Activated naive CD4-positive, alpha-beta T cell treated with anti-CD3 and anti-CD28 coated beads, Interleukin-2, amount 50 U/mL, for 72 hours (primary cell): ENCODE measurements around the gene C5orf46. TPM values are rescaled to one million over a fixed set of nuclear protein-coding genes. Genes with fewer than 3 reads are reported as not detected.
"Not testable (repeated sequence)": the region's sequence is repeated elsewhere in the genome, so short reads cannot be mapped to it uniquely, and the experiment has no call there.

ENCODE experiments used
- ATAC-seq, 2 donors: fragments of 150-1000 bp; cut with Tn5 transposase; 2 replicates each; pipeline ENCODE4 v1.10.0; 2021; ENCODE audit warnings: mild to moderate bottlenecking in 2 of 2, moderate library complexity in 2 of 2
- DNase-seq, 2 donors: peaks; one replicate each; pipeline ENCODE4 v3.0.0; 2021 to 2022; ENCODE audit warnings: low spot score in 2 of 2
- H3K27ac Mint-ChIP-seq, 2 donors: one replicate each; pipeline ENCODE4 v1.8.0; 2022; ENCODE audit warnings: mild to moderate bottlenecking in 2 of 2, mixed read lengths in 2 of 2
- H3K36me3 Mint-ChIP-seq, 2 donors: one replicate each; pipeline ENCODE4 v1.8.0; 2022; ENCODE audit warnings: mixed read lengths in 2 of 2
- H3K9me3 Mint-ChIP-seq, 2 donors: one replicate each; pipeline ENCODE4 v1.8.0; 2022; ENCODE audit warnings: mixed read lengths in 2 of 2
- total RNA-seq, 2 donors: library from RNA; stranded (reverse); gene quantifications; one replicate each; pipeline ENCODE4 v1.2.3, GENCODE V29; 2022

C5orf46 gene
- total RNA-seq, 2 donors from 2014 or later = not detected

GRCh38 chr5:147874118-147874875, 32.0 kb downstream of the C5orf46 start:
- ATAC-seq, H3K9me3 Mint-ChIP-seq, DNase-seq, H3K36me3 Mint-ChIP-seq, H3K27ac Mint-ChIP-seq: not testable (repeated sequence)

GRCh38 chr5:147872744-147873435, 33.4 kb downstream of the C5orf46 start:
- H3K9me3 Mint-ChIP-seq, ATAC-seq: not testable (repeated sequence)

DNA sequence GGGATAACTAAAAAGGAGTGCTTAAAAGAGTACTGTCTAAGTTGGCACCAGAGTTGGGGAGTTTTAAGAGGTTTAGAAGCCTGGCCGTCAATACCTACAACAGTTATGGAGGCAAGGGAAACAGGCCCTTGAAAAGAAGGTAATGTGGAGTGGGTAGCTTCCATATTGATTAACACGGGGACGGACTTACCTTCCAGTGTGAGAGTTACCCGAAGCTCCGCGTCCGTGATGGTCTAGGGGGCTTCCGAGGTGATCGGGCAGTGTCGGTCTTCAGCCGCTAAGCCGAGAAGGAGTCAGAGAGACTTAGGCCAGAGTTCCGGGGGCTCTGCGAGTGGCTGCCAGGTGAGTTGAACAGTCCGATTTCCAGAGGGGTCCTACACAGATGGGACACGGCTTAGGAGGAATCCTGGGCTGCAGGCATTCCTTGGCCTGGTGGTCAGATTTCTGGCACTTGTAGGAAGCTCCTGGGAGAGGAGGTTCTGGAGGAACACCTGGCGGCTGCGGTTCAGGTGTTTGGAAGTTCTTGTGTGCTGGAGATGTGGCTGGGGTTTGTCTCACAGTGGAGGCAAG, 34.3 kb downstream of the C5orf46 start:
- not testable (repeated sequence) for H3K27ac Mint-ChIP-seq, DNase-seq

More at GRCh38 chr5:147872744-147873435, 33.4 kb downstream of the C5orf46 start:
- not testable (repeated sequence) for DNase-seq, H3K27ac Mint-ChIP-seq, H3K36me3 Mint-ChIP-seq

GRCh38 chr5:147869892-147870291, 36.4 kb downstream of the C5orf46 start:
- not testable (repeated sequence) for H3K36me3 Mint-ChIP-seq, H3K27ac Mint-ChIP-seq, H3K9me3 Mint-ChIP-seq, ATAC-seq, DNase-seq

More for the DNA sequence above, 34.3 kb downstream of the C5orf46 start:
- H3K9me3 Mint-ChIP-seq, ATAC-seq, H3K36me3 Mint-ChIP-seq: not testable (repeated sequence)

GRCh38 chr5:147869112-147869511, 37.2 kb downstream of the C5orf46 start:
- ATAC-seq (no peak), DNase-seq (no peak)
- no peaks in the 10 kb centered on the region for H3K36me3 Mint-ChIP-seq
- no peak overlapping the region for H3K27ac Mint-ChIP-seq
- peaks cover 0 to 6% of the 10 kb centered on the region in 2 donors for H3K9me3 Mint-ChIP-seq

- no peak for ATAC-seq
- H3K36me3 Mint-ChIP-seq = no peaks in the 10 kb centered on the region
These were observed 42.7 kb downstream of the C5orf46 start for GRCh38 chr5:147863454-147864158.

GRCh38 chr5:147860641-147861025, 45.7 kb downstream of the C5orf46 start:
- no peak for DNase-seq
- H3K36me3 Mint-ChIP-seq = no peaks in the 10 kb centered on the region
- ATAC-seq = no peak

More at GRCh38 chr5:147863454-147864158, 42.7 kb downstream of the C5orf46 start:
- no peak for DNase-seq
- H3K27ac Mint-ChIP-seq = no peak overlapping the region
- peaks cover 0 to 6% of the 10 kb centered on the region in 2 donors for H3K9me3 Mint-ChIP-seq

DNA sequence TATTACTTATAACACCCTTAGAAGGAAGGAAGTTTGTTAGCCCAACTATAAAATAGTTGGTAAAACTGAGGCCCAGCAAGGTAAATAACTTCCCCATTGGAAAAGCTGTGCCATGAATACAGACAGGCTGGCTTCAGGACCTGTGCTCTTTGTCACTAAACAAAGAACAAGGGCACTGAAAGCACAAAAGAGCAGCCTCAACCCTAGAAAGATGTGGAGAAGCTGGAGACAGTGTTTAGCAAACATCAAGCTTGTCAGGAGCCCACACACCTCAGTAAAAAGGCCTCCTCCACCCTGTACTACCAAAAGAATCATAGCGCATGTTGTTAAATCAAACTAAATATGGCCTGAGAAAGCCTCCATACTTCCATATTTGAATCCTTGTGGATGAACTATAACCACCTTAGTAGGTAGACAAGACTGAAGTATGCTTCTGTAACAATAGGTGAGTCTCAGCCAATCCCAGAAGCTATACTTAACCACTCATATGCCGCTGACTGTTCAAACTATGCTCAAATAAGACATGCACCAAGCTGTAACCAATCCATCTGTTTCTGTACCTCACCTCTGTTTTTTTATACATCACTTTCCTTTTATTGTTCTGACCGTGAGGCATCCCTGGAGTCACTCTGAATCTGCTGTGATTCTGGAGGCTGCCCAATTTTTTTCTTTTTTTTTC, 46.2 kb downstream of the C5orf46 start:
- no peaks in the 10 kb centered on the region for H3K9me3 Mint-ChIP-seq
- ATAC-seq = no peak
- no peaks in the 10 kb centered on the region for H3K36me3 Mint-ChIP-seq
- DNase-seq = no peak
- H3K27ac Mint-ChIP-seq = no peak overlapping the region

More at GRCh38 chr5:147860641-147861025, 45.7 kb downstream of the C5orf46 start:
- Mint-ChIP-seq H3K27ac (no peak overlapping the region), H3K9me3 (no peaks in the 10 kb centered on the region)

- no peaks in the 10 kb centered on the region for H3K36me3 Mint-ChIP-seq
- no peak overlapping the region for H3K27ac Mint-ChIP-seq
- H3K9me3 Mint-ChIP-seq = no peaks in the 10 kb centered on the region
- DNase-seq (no peak), ATAC-seq (no peak)
These were observed 47.8 kb downstream of the C5orf46 start for GRCh38 chr5:147858565-147858964.

DNA sequence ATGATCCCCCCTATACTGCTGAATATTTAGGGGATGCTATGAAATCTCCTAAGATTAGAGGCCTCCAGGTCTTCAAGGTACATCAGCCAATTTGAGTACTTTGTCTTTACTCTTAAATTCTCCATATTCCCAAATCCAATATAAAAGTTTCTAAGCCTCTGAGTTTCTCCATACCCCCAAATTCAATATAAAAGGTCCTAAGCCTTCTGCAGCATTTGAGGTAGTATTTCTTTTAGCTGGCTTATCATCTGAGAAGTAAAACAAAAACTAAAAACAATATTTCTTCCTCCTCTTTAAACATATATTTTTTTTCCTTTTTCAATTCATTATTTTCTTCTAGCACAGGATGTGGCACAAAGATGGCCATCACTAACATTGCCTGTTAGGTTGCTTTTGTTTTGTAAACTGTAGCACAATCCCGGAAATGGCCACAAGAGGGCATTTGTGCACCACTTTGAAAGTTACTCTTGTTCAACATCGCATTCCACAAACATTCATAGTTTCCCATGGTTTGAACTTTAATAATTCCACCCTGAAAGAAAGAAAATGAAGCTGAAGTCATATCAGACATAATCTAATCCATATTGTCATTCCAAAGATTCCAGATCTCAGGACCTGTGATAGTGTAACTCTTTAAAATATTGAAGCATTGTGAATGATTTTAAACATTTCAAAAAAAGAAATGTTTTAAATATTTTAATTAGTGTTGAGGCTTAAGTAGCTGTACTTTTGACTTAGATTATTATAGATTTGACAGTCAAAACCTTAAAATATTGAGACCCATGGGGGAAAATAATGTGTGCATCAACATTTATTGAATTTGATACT, 48.8 kb downstream of the C5orf46 start:
- peak in 1 of 2 donors; percentile 28 for DNase-seq
- ATAC-seq = peak in 1 of 2 donors; percentile 43
- Mint-ChIP-seq H3K27ac (no peak overlapping the region), H3K36me3 (no peaks in the 10 kb centered on the region), H3K9me3 (no peaks in the 10 kb centered on the region)

DNA sequence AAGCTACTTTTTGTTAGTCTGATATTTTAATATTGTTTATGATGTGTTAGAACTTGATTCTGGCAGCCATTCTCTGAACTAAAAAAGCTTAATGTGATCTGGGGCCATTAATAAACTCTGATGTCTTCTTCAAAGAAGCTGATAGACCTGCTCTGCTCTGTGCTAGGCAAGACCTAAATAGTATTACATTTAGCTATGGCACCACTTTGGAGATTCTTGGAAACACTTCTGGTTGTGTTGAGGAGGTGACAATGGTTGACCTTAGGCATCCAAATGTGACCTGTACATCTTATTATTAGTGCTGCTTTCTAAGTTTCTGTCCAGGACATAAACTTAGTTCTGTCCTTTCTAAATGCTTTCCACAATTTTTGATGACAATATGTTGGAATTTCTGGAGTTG, 49.5 kb downstream of the C5orf46 start:
- ATAC-seq (no peak), DNase-seq (no peak)
- Mint-ChIP-seq H3K27ac (no peak overlapping the region), H3K36me3 (no peaks in the 10 kb centered on the region), H3K9me3 (no peaks in the 10 kb centered on the region)

DNA sequence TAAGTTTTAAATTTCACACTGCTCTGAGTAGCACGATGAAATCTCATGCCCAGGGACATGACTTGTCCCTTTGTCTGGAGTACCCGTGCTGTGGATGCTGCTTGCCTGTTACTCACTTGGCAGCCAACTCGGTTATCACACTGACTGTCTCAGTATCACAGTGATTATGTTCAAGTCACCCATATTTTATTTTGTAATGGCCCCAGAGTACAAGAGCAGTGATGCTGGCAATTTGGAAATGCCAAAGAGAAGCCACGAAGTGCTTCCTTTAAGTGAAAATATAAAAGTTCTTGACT, 50.6 kb downstream of the C5orf46 start:
- no peak for ATAC-seq
- no peak for DNase-seq
- H3K27ac Mint-ChIP-seq = no peak overlapping the region
- peaks cover 0 to 3% of the 10 kb centered on the region in 2 donors for H3K9me3 Mint-ChIP-seq
- no peaks in the 10 kb centered on the region for H3K36me3 Mint-ChIP-seq

DNA sequence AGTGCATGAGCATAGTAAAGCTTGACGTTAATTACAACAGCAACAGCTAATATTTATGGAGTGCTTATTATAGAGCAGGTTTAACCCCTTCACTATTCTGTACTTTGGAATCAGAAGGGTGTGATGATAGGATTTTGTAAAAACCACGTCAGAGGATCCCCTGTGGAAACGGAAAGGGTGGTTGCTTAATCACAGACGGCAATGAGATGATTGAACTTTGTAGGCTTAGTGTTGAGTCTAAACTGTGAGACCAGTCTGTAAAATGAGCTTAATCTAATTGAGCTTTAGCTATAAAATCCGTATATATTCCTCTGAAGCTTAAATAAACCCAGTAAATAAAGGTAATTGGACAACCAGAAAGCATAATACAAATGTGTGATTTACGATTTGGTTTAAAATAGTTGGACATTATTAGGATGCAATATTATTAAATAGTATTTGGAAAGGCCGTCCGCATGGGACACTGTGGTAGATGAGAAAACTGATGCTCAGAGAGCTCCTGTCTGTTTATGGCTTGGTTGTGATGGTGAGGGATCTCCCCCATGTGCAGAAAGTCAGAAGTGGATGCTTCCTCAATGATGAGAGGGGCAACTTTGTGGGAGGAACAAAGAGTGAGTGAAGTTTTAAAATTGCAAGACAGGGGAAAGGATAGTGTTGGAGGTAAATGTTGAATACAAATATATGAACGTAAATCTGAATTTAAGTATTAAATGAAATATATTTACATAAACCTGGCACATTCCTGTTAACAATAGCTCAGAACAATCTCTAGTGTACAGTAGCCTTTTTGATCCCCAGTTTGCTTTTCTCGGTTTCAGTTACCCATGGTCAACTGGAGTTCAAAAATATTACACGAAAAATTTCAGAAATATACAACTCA, 51.2 kb downstream of the C5orf46 start:
- DNase-seq = no peak
- H3K27ac Mint-ChIP-seq = no peak overlapping the region
- no peak for ATAC-seq
- H3K9me3 Mint-ChIP-seq = peaks cover 0 to 3% of the 10 kb centered on the region in 2 donors
- no peaks in the 10 kb centered on the region for H3K36me3 Mint-ChIP-seq

GRCh38 chr5:147854331-147854730, 52.0 kb downstream of the C5orf46 start:
- no peak for DNase-seq
- H3K27ac Mint-ChIP-seq = no peak overlapping the region
- ATAC-seq = no peak
- H3K9me3 Mint-ChIP-seq = peaks cover 0 to 3% of the 10 kb centered on the region in 2 donors
- no peaks in the 10 kb centered on the region for H3K36me3 Mint-ChIP-seq
